Upper lobe of left lung (tissue), 6 donors: Measurements from ENCODE around the gene CNN3. TPM values are rescaled to one million over a fixed set of nuclear protein-coding genes. Genes with fewer than 3 reads are reported as not detected.
A peak's percentile ranks its signal among the peaks of the same experiment; 100 is the strongest.

ENCODE experiments used
- ATAC-seq, 2 donors: fragments of 200-7000 bp; cut with Tn5 transposase; one replicate each; pipeline ENCODE4 v1.9.1; 2022; ENCODE audit warnings: mild to moderate bottlenecking in 2 of 2, moderate library complexity in 2 of 2; ENCODE audit not compliant: low FRiP score in 2 of 2
- DNase-seq, 2 donors: peaks; one replicate each; pipeline ENCODE4 v3.0.0-alpha.2; 2019 to 2020
- H3K27ac ChIP-seq, 4 donors: fragments of 200-600 bp; sonication (generic); one replicate each; pipeline ENCODE4 v1.5.1; 2016 to 2019
- H3K27me3 ChIP-seq, 4 donors: fragments of 200-600 bp; sonication (generic); one replicate each; pipeline ENCODE4 v1.5.1; 2017 to 2019
- H3K36me3 ChIP-seq, 4 donors: fragments of 200-600 bp; sonication (generic); one replicate each; pipeline ENCODE4 v1.5.1; 2016 to 2019
- H3K4me1 ChIP-seq, 4 donors: fragments of 200-600 bp; sonication (generic); one replicate each; pipeline ENCODE4 v1.5.1; 2018 to 2019
- H3K4me3 ChIP-seq, 4 donors: fragments of 200-600 bp; sonication (generic); one replicate each; pipeline ENCODE4 v1.5.1; 2017 to 2019; ENCODE audit warnings: mild to moderate bottlenecking in 2 of 4, moderate library complexity in 1 of 4
- H3K9me3 ChIP-seq, 4 donors: fragments of 200-600 bp; sonication (generic); one replicate each; pipeline ENCODE4 v1.5.1; 2018 to 2019
- CTCF ChIP-seq, 6 experiments: fragments of 450-650 bp in 4 of 6; fragments of 200-600 bp in 2 of 6; sonication (generic) in 2 of 6; IDR thresholded peaks; one replicate each; pipeline ENCODE4 v1.5.1; 2016 to 2019; ENCODE audit warnings: antibody characterized with exemption in 6 of 6
- EP300 ChIP-seq, 4 donors: sonication (generic); formaldehyde crosslinking; IDR thresholded peaks; one replicate each; pipeline ENCODE4 v1.5.1; 2017; ENCODE audit warnings: antibody characterized with exemption in 4 of 4, control low read depth in 2 of 4
- POLR2A ChIP-seq, 4 donors: fragments of 450-650 bp; IDR thresholded peaks; one replicate each; pipeline ENCODE4 v1.5.1; 2016 to 2017; ENCODE audit warnings: antibody characterized with exemption in 4 of 4, mild to moderate bottlenecking in 2 of 4
- POLR2AphosphoS5 ChIP-seq, 2 donors: sonication (generic); formaldehyde crosslinking; IDR thresholded peaks; one replicate each; pipeline ENCODE4 v1.5.1; 2017; ENCODE audit warnings: antibody characterized with exemption in 2 of 2
- WGBS, 2 donors: methylation state at CpG; one replicate each; pipeline ENCODE4 v1.1.5; 2017 to 2018; 5-methylcytosine and 5-hydroxymethylcytosine counted together
- total RNA-seq, 6 donors: library from RNA; depleted of rRNA in 4 of 6; stranded (reverse); fragments of >200 nt in 4 of 6; gene quantifications; one replicate each; pipeline versions ENCODE4 v1.1.0 to v1.2.1, GENCODE V29; 2016 to 2021
- donor health status: DM: no; HTN: no; CAD: no; lungs with moderate emphysema.
- donor health status: DM: no; HTN: yes; CAD: no; lungs with severe emphysema.

Gene CNN3
- total RNA-seq: 100 to 1,000 TPM in 5 of 6 donors, 10 to 100 TPM in 1; 60.8 to 209 (median 166) TPM

GRCh38 chr1:94926915-94927404, at the start of gene CNN3:
Gene CNN3, minus strand, starts transcription at chr1:94927110. Its CDS starts 216 bp downstream, at chr1:94926894.
- Histone ChIP-seq H3K4me3 (peak within 1 kb of the TSS; percentile 70 to 79 (median 73)), H3K27me3 (peaks cover 0 to 10% (median 0%) of the 10 kb centered on the region in 4 donors), H3K36me3 (no peaks in the 10 kb centered on the region), H3K4me1 (peaks cover 32 to 60% (median 45%) of the 10 kb centered on the region in 4 donors), H3K9me3 (no peaks in the 10 kb centered on the region), H3K27ac (peak within 1 kb of the TSS; percentile 96 to 100 (median 99))
- ATAC-seq: peak; percentile 94 to 96
- peak; percentile 92 to 97 for DNase-seq
- peak in 1 of 4 donors; percentile 24 for TF ChIP-seq EP300 (IDR thresholded peaks at IDR 0.05)
- peak; percentile 87 to 98 for TF ChIP-seq POLR2AphosphoS5 (IDR thresholded peaks at IDR 0.05)
- TF ChIP-seq CTCF (IDR thresholded peaks at IDR 0.05): no peak
- peak; percentile 83 to 99 (median 95) for TF ChIP-seq POLR2A (IDR thresholded peaks at IDR 0.05)
- WGBS, 2 donors: 0 to 1% methylated on average over 8 to 15 of the region's 57 CpGs

- ATAC-seq (peak in 1 of 2 donors; percentile 70), DNase-seq (no peak)
- H3K27ac ChIP-seq: no peak overlapping the region
These were observed 47.9 kb upstream of the CNN3 start for GRCh38 chr1:94974824-94975223.

GRCh38 chr1:94974241-94974640, 47.3 kb upstream of the CNN3 start:
- DNase-seq (no peak), ATAC-seq (peak in 1 of 2 donors; percentile 56)
- Histone ChIP-seq H3K36me3 (no peaks in the 10 kb centered on the region), H3K4me3 (no peak overlapping the region), H3K27me3 (no peaks in the 10 kb centered on the region), H3K27ac (no peak overlapping the region), H3K9me3 (no peaks in the 10 kb centered on the region), H3K4me1 (peaks cover 5 to 14% (median 8%) of the 10 kb centered on the region in 4 donors)
- 61 to 69% methylated on average over 1 of the region's 1 CpG for WGBS, 2 donors
- TF ChIP-seq EP300 (IDR thresholded peaks at IDR 0.05) (no peak), POLR2A (IDR thresholded peaks at IDR 0.05) (no peak), CTCF (IDR thresholded peaks at IDR 0.05) (no peak), POLR2AphosphoS5 (IDR thresholded peaks at IDR 0.05) (no peak)

More at GRCh38 chr1:94974824-94975223, 47.9 kb upstream of the CNN3 start:
- Histone ChIP-seq H3K4me1 (peaks cover 7 to 14% (median 9%) of the 10 kb centered on the region in 4 donors), H3K36me3 (no peaks in the 10 kb centered on the region), H3K9me3 (no peaks in the 10 kb centered on the region), H3K4me3 (no peak overlapping the region), H3K27me3 (no peaks in the 10 kb centered on the region)
- no peak for TF ChIP-seq POLR2AphosphoS5 (IDR thresholded peaks at IDR 0.05)
- no peak for TF ChIP-seq EP300 (IDR thresholded peaks at IDR 0.05)
- no peak for TF ChIP-seq POLR2A (IDR thresholded peaks at IDR 0.05)
- no peak for TF ChIP-seq CTCF (IDR thresholded peaks at IDR 0.05)
- 93 to 94% methylated on average over 1 of the region's 1 CpG for WGBS, 2 donors

- no peaks in the 10 kb centered on the region for H3K36me3 ChIP-seq
- H3K4me3 ChIP-seq: no peak overlapping the region
- no peak for DNase-seq
- H3K27me3 ChIP-seq: no peaks in the 10 kb centered on the region
- H3K4me1 ChIP-seq: peaks cover 5 to 14% (median 8%) of the 10 kb centered on the region in 4 donors
- no peaks in the 10 kb centered on the region for H3K9me3 ChIP-seq
- ATAC-seq: peak in 1 of 2 donors; percentile 65
- peak overlapping the region in 1 of 4 donors; percentile 53 for H3K27ac ChIP-seq
- TF ChIP-seq EP300 (IDR thresholded peaks at IDR 0.05) (no peak), POLR2AphosphoS5 (IDR thresholded peaks at IDR 0.05) (no peak)
- 86 to 89% methylated on average over 8 of the region's 8 CpGs for WGBS, 2 donors
These were observed 46.5 kb upstream of the CNN3 start for GRCh38 chr1:94973309-94973922.

GRCh38 chr1:94971491-94971924, 44.6 kb upstream of the CNN3 start:
- peaks cover 5 to 14% (median 8%) of the 10 kb centered on the region in 4 donors for H3K4me1 ChIP-seq
- 46 to 47% methylated on average over 6 of the region's 6 CpGs for WGBS, 2 donors
- no peak overlapping the region for H3K4me3 ChIP-seq
- H3K27me3 ChIP-seq: no peaks in the 10 kb centered on the region
- no peaks in the 10 kb centered on the region for H3K9me3 ChIP-seq
- no peaks in the 10 kb centered on the region for H3K36me3 ChIP-seq
- ATAC-seq (no peak), DNase-seq (no peak)
- TF ChIP-seq CTCF (IDR thresholded peaks at IDR 0.05) (no peak), POLR2AphosphoS5 (IDR thresholded peaks at IDR 0.05) (no peak), EP300 (IDR thresholded peaks at IDR 0.05) (no peak), POLR2A (IDR thresholded peaks at IDR 0.05) (no peak)
- peak overlapping the region; percentile 5 to 57 (median 38) for H3K27ac ChIP-seq
